AG09309 (cell line): ENCODE results near the gene BHLHE23.

Experiments used
- DNase-seq: peaks from one replicate; pipeline ENCODE4 v3.0.0-alpha.2; 2010; ENCODE audit warnings: low read depth
- H3K4me3 ChIP-seq: 2 replicates; pipeline ENCODE4 v1.5.1; 2011; ENCODE audit warnings: mild to moderate bottlenecking, low read depth, low read length, moderate library complexity; ENCODE audit not compliant: control insufficient read depth
- CTCF ChIP-seq: IDR thresholded peaks from 2 replicates; pipeline ENCODE4 v1.5.1; 2011; ENCODE audit warnings: mild to moderate bottlenecking, low read depth, low read length, inconsistent platforms; ENCODE audit not compliant: insufficient read depth, control insufficient read depth; ENCODE audit errors: missing control alignments

The BHLHE23 gene

GRCh38 chr20:63006540-63007359 lies at the start of gene BHLHE23:
Gene BHLHE23 (minus strand): TSS chr20:63006964. CDS start chr20:63006774, 190 bp downstream.
- no peak for DNase-seq
- TF ChIP-seq CTCF, result no peak
- no peak within 1 kb of the TSS for H3K4me3 ChIP-seq

- H3K4me3 ChIP-seq, result no peak overlapping the region
- TF ChIP-seq CTCF, result no peak
- DNase-seq, result no peak
These were observed 48.9 kb upstream of the BHLHE23 start for GRCh38 chr20:63055575-63056235.

- TF ChIP-seq CTCF, result no peak
- H3K4me3 ChIP-seq, result no peak overlapping the region
- DNase-seq, result no peak
These were observed 48.0 kb upstream of the BHLHE23 start for GRCh38 chr20:63054681-63055240.

- no peak for DNase-seq
- no peak for TF ChIP-seq CTCF
- H3K4me3 ChIP-seq, result no peak overlapping the region
These were observed 47.3 kb upstream of the BHLHE23 start for GRCh38 chr20:63054103-63054474.

- DNase-seq, result no peak
- H3K4me3 ChIP-seq, result no peak overlapping the region
- no peak for TF ChIP-seq CTCF
These were observed 46.8 kb upstream of the BHLHE23 start for GRCh38 chr20:63053432-63054102.
